Keratinocyte (primary cell): ENCODE measurements around the gene ADAMTS6. TPM values are rescaled to one million over a fixed set of nuclear protein-coding genes. Genes with fewer than 3 reads are reported as not detected.

Experiments used
- DNase-seq: peaks from one replicate; pipeline ENCODE4 v3.0.0-alpha.2; 2011; ENCODE audit warnings: low read depth, missing footprints, low spot score
- FAIRE-seq: peaks from 2 replicates; lab custom pipeline; 2011; peaks lifted over from hg19 to GRCh38; lab: Jason Lieb, UNC
- H2AFZ ChIP-seq: 2 replicates; pipeline ENCODE4 v1.6.0; 2012; ENCODE audit warnings: low read length, control low read depth, inconsistent platforms; ENCODE audit not compliant: control insufficient read depth
- H3K27ac ChIP-seq: 2 replicates; pipeline ENCODE4 v1.5.1; 2011; ENCODE audit warnings: low read length; ENCODE audit not compliant: control insufficient read depth, insufficient read depth
- H3K27me3 ChIP-seq: 3 replicates; pipeline ENCODE4 v1.6.0; 2011; ENCODE audit warnings: low read length; ENCODE audit not compliant: control insufficient read depth, insufficient read depth; ENCODE audit errors: extremely low read depth
- H3K36me3 ChIP-seq, 2 experiments: 2 replicates in 1 of 2; 3 replicates in 1 of 2; pipeline ENCODE4 v1.5.1; 2011; ENCODE audit warnings: low read length in 2 of 2, mild to moderate bottlenecking in 1 of 2; ENCODE audit not compliant: control insufficient read depth in 2 of 2, insufficient read depth in 2 of 2; ENCODE audit errors: extremely low read depth in 1 of 2
- H3K4me1 ChIP-seq: 3 replicates; pipeline ENCODE4 v1.5.1; 2011; ENCODE audit warnings: low read length; ENCODE audit not compliant: control insufficient read depth, insufficient read depth; ENCODE audit errors: extremely low read depth
- H3K4me2 ChIP-seq: 3 replicates; pipeline ENCODE4 v1.6.0; 2011; ENCODE audit warnings: low read depth, low read length; ENCODE audit not compliant: control insufficient read depth, insufficient read depth; ENCODE audit errors: extremely low read depth
- H3K4me3 ChIP-seq, 3 experiments: fragments of 200-600 bp in 1 of 3; sonication (generic) in 1 of 3; 2 replicates in 2 of 3; 3 replicates in 1 of 3; pipeline ENCODE4 v1.5.1; 2011 to 2016; ENCODE audit warnings: low read length in 3 of 3, mild to moderate bottlenecking in 3 of 3, control low read depth in 2 of 3, inconsistent platforms in 1 of 3, low read depth in 1 of 3, mixed read lengths in 1 of 3, mixed run types in 1 of 3, moderate library complexity in 1 of 3; ENCODE audit not compliant: control insufficient read depth in 2 of 3, insufficient read depth in 2 of 3; ENCODE audit errors: extremely low read depth in 1 of 3
- H3K79me2 ChIP-seq: 2 replicates; pipeline ENCODE4 v1.6.0; 2012; ENCODE audit warnings: low read length; ENCODE audit not compliant: control insufficient read depth, insufficient read depth
- H3K9ac ChIP-seq: 3 replicates; pipeline ENCODE4 v1.6.0; 2011; ENCODE audit warnings: low read length; ENCODE audit not compliant: control insufficient read depth, insufficient read depth; ENCODE audit errors: extremely low read depth
- H3K9me1 ChIP-seq: 3 replicates; pipeline ENCODE4 v1.6.0; 2011; ENCODE audit warnings: low read length; ENCODE audit not compliant: control insufficient read depth, insufficient read depth; ENCODE audit errors: extremely low read depth
- H3K9me3 ChIP-seq: 2 replicates; pipeline ENCODE4 v1.5.1; 2012; ENCODE audit warnings: low read depth, low read length; ENCODE audit not compliant: control insufficient read depth
- H4K20me1 ChIP-seq: 3 replicates; pipeline ENCODE4 v1.6.0; 2011; ENCODE audit warnings: low read length; ENCODE audit not compliant: control insufficient read depth, insufficient read depth; ENCODE audit errors: extremely low read depth
- CTCF ChIP-seq, 3 experiments: IDR thresholded peaks in 1 of 3; conservative IDR thresholded peaks in 1 of 3; optimal IDR thresholded peaks in 1 of 3; 2 replicates in 2 of 3; 3 replicates in 1 of 3; pipeline versions ENCODE3 to v1.5.1; 2011; ENCODE audit warnings: low read length in 3 of 3, mild to moderate bottlenecking in 3 of 3, moderate library complexity in 2 of 3, control low read depth in 1 of 3, inconsistent platforms in 1 of 3; ENCODE audit not compliant: insufficient read depth in 2 of 3; ENCODE audit errors: extremely low read depth in 1 of 3
- EZH2 ChIP-seq: IDR thresholded peaks from one replicate; pipeline ENCODE4 v1.6.1; 2012; ENCODE audit warnings: inconsistent platforms, mild to moderate bottlenecking, low read length, moderate library complexity
- dilution Hi-C: fragments of 300-500 bp; cut with MboI; formaldehyde crosslinking; loops from one replicate; pipeline ENCODE4 v1.7.0; 2020; ENCODE audit warnings: low sequenced_read_pairs; ENCODE audit not compliant: extremely low pct_ligation_motif_present
- polyA plus RNA-seq, 5 experiments: library from polyadenylated mRNA; depleted of rRNA in 3 of 5; stranded (reverse) in 3 of 5; stranded (forward) in 1 of 5; unstranded in 1 of 5; fragments of >200 nt; gene quantifications; 1 replicate in 1 of 5; 2 replicates in 3 of 5; 3 replicates in 1 of 5; pipeline versions ENCODE4 v1.2.1 to v1.2.3, GENCODE V29; 2011 to 2012; ENCODE audit warnings: missing spikeins in 2 of 5, low read depth in 1 of 5, low replicate concordance in 1 of 5

ADAMTS6 gene
- polyA plus RNA-seq, 1 donor (not counting 4 experiments of a cell fraction or from before 2014, with no cell fraction given): 10.9 TPM

GRCh38 chr5:65459995-65460394, 21.7 kb downstream of the ADAMTS6 start:
- no peak for FAIRE-seq
- Histone ChIP-seq H3K79me2 (no peaks in the 10 kb centered on the region), H3K27me3 (no peaks in the 10 kb centered on the region)

GRCh38 chr5:65455064-65455463, 26.7 kb downstream of the ADAMTS6 start:
- Histone ChIP-seq H3K27me3 (no peaks in the 10 kb centered on the region), H3K4me1 (no peaks in the 10 kb centered on the region), H4K20me1 (no peaks in the 10 kb centered on the region), H3K9me3 (no peaks in the 10 kb centered on the region), H3K4me3 (no peak overlapping the region), H2AFZ (no peak overlapping the region), H3K27ac (no peak overlapping the region), H3K4me2 (no peak overlapping the region), H3K79me2 (no peaks in the 10 kb centered on the region), H3K9ac (no peak overlapping the region), H3K9me1 (no peaks in the 10 kb centered on the region), H3K36me3 (peaks cover 6 to 8% of the 10 kb centered on the region in 2 experiments)
- DNase-seq (no peak), FAIRE-seq (no peak)
- dilution Hi-C loops: no loop called here
- TF ChIP-seq EZH2 (no peak), CTCF (optimal IDR thresholded peaks at IDR 0.05 in 1 of 3, IDR thresholded peaks at IDR 0.05 in 1 of 3, conservative IDR thresholded peaks at IDR 0.05 in 1 of 3; ENCODE audit: extremely low read depth in 1 of 3, insufficient read depth in 2 of 3, low read length in 3 of 3) (no peak)

More at GRCh38 chr5:65459995-65460394, 21.7 kb downstream of the ADAMTS6 start:
- no peak for DNase-seq
- H2AFZ ChIP-seq: no peak overlapping the region
- TF ChIP-seq EZH2 (no peak), CTCF (optimal IDR thresholded peaks at IDR 0.05 in 1 of 3, IDR thresholded peaks at IDR 0.05 in 1 of 3, conservative IDR thresholded peaks at IDR 0.05 in 1 of 3; ENCODE audit: extremely low read depth in 1 of 3, insufficient read depth in 2 of 3, low read length in 3 of 3) (no peak)
- H3K36me3 ChIP-seq: peaks cover 4 to 15% of the 10 kb centered on the region in 2 experiments
- no peak overlapping the region for H3K4me2 ChIP-seq
- H3K4me3 ChIP-seq: no peak overlapping the region
- no peaks in the 10 kb centered on the region for H3K9me1 ChIP-seq
- no peaks in the 10 kb centered on the region for H3K9me3 ChIP-seq
- H4K20me1 ChIP-seq: no peaks in the 10 kb centered on the region
- H3K4me1 ChIP-seq: no peaks in the 10 kb centered on the region
- dilution Hi-C loops: no loop called here
- no peak overlapping the region for H3K9ac ChIP-seq
- H3K27ac ChIP-seq: no peak overlapping the region
